Colon (tissue), 2 donors: ENCODE data around the gene NTRK3.

ENCODE experiments used
- FAIRE-seq: peaks from 2 replicates; lab custom pipeline; 2012; peaks lifted over from hg19 to GRCh38; lab: Jason Lieb, UNC
- donor health status: control.
- donor health status: control.

Gene NTRK3

GRCh38 chr15:88257311-88258092 is 963 bp upstream of the NTRK3 start:
- no peak for FAIRE-seq

DNA sequence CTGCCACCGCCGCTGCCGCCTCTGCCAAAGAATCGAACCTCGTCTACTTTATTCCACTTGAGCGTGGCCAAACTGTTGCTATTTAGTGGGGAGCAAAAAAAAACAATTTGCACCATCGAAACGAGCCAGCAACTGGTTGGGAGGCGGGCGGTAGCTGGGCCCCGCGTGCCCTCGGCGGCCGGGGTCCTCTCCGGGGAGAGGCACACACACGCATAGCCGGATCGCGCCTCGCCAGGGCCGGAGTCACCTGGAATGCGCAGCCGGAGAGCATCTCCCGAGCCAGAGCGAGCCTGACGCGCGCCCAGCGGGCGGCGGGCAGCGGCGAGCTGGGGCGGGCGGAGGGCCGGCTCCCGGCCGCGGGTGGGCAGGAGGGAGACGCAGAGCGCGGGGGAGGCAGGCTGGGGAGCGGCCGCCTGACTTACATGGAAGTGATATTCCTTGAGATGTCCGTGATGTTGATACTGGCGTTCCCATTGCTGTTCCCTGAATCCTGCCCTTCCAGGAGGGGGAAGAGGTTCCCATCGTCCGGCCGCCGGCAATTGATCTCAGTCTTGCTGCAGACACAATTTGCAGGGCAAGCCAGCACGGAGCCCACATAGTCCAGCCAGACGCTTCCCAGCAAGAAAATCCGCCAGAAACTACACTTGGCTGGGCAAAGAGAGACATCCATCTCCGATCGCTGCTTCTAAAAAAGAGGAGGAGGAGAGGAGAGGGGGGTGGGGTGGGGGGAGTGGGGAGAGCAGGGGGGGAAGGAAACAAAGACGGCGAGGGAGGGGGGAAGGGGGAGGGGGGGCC is 858 bp downstream of the NTRK3 start:
- no peak for FAIRE-seq

- no peak for FAIRE-seq
Measured at GRCh38 chr15:88255087-88255483, 1.5 kb downstream of the NTRK3 start.

DNA sequence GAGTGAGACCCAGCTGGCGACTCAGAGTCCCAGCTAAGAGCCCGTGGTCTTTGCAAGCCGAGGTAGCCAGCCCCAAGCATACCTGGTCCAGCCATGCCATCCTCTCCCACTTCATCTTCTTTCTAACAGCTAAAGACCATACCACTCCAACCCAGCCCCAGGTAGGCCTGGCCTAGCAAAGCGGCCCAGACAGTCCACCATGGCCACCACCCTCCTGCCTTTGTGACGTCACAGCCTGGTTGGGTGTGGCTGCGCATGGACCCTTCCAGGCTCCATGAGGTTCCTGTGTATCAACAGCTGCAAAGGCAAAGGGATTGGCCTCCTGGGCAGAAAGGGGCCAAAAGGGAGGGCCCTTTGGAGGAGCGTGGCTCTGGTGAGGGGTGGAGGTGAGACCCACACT is 4.1 kb downstream of the NTRK3 start:
- FAIRE-seq, result no peak

- FAIRE-seq, result no peak
Measured at GRCh38 chr15:88250826-88251225, 5.7 kb downstream of the NTRK3 start.

DNA sequence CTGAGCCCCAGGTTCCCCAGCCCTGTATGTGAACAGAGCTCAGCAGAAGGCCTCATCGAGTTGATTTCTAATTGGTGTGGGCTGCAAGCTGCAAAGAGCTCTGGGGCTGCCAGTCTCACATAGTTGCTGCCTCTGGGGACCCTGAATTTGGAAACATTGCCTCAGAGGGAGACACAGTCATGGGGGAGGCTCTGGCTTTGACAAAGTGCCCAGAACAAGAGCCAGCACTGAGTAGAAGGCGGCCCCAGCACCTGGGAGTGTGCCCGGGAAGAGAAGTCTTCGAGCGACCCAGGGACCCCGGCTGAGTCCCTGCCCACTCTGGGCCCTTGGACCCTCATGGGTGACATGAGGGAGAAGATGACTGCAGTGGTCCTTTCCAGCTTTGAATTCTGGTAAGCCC is 7.3 kb downstream of the NTRK3 start:
- FAIRE-seq, result no peak

DNA sequence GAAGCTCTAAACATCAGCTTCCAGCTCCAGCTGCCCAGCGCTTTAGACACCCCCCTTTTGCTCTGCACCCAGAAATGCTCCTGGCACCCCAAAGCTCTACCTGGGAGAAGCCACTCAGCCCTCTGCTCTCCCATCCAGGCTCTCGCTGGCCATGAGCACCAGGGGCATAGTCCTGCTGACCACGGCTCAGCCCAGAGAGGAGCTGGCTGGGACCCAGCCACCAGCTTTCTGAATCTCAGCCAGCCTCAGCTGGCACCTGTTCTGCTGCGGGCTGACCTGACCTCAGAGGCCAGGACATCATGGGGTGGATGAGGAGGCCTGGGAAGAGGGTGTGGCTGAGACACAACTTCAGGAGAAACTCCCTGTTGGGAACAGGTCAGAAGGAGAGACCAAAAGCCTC is 8.6 kb downstream of the NTRK3 start:
- no peak for FAIRE-seq

- FAIRE-seq, result no peak
Measured at GRCh38 chr15:88246666-88247446, 9.7 kb downstream of the NTRK3 start.

- no peak for FAIRE-seq
Measured at GRCh38 chr15:88246081-88246480, 10.5 kb downstream of the NTRK3 start.

DNA sequence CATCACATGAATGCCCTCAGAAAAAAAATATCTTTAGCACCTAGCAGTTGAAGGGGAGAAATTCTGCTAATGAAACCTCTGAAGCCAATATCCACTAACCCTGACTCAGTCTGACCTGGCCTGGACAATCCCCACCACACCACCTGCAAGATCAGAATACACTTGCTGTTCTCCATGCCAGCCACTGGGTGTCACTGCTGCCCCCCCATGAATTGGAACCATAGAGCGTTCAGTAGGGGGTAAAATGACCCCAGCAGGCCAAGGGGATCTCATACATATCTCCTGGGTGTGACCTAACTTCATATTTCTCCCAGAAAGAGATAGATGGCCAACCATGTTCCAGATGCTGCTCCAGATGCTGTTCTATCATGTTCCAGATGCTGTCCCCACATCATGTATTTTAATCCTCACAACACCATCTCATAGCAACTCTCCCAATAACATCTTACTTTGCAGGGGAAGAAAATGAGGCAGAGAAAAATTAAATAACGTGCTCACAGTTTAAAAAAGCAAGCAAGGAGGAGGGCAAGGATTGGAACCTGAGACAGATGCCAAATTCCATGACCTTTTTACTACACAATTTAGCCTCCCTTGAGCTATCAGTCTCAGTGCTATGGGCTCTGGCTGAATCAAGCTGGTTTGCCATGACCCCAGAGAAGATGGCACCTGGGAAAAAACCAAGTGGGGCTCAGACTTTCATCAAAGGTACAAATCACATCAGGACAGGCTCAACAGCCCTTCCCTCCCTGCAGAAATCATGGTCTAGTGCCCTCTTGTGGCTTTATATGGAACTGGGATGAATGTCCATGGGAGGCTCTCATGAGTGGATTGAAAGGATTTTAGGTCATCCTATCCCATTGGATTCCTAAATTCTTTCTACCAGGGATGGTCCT is 12.4 kb downstream of the NTRK3 start:
- no peak for FAIRE-seq

DNA sequence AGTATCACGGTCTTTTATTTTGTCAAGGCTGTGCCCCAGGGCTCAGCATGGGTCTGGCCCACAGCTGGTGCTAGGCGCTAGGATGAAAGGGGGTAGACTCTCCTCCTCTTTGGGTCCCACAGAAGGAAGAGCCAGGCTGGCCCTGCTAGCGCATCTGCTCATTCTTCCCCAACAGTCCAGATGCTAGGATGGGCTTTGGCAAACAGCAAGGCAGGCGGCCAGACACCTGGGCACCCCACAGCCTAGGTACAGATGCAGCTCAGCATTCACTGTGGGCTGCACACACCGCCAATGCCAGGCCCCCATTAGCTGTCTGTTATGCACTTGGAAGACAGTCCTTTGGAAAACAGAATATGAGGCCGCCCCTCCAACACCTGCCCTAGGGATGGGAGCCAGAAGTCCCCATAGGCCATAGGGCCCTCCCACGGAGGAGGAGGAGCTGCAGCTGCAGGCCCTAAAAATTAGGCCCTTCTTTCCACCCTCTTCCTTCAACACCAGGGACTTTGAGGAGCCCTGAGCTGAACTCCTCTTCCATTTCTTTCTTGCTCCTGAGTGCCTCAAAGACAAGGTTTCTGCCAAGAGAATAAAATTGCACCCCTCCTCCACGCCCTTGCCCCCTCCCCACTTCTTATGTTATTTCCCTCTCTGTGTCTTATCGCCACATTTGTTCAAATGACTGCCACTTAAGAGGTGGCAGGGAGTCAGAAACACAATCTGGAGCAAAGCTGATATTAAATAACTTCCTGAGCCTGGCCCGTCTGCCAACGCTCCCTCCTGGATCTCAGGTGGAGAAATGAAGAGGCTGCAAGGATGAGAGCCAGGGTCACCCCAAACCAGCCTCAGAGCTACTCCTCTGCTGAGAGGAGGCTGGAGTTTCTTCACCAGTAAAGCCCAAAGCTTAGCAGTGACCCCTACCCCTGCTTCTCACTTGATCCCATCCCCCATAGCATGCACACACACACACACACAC is 13.7 kb downstream of the NTRK3 start:
- FAIRE-seq, result no peak

GRCh38 chr15:88241461-88241860 is 15.1 kb downstream of the NTRK3 start:
- no peak for FAIRE-seq

DNA sequence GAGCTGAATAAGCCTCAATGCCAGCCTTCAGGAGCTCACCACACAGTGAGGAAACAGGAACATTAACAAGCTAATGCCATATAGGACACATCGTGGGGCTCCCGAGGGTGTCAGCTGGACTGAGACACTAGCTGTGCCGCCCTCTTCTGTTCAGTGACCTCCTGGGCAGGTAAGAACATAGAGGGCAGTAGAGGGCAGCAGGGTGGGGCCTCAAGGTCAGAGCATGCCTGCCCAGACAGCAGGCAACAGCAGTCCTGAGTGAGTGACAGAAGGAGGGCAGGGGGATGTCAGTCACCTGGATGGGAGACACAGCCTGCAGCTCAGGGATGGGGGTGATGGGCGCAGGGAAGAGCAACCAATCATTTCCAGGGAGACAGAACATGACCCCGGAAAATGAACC is 15.5 kb downstream of the NTRK3 start:
- no peak for FAIRE-seq

- no peak for FAIRE-seq
Measured at GRCh38 chr15:88239594-88239993, 16.9 kb downstream of the NTRK3 start.

DNA sequence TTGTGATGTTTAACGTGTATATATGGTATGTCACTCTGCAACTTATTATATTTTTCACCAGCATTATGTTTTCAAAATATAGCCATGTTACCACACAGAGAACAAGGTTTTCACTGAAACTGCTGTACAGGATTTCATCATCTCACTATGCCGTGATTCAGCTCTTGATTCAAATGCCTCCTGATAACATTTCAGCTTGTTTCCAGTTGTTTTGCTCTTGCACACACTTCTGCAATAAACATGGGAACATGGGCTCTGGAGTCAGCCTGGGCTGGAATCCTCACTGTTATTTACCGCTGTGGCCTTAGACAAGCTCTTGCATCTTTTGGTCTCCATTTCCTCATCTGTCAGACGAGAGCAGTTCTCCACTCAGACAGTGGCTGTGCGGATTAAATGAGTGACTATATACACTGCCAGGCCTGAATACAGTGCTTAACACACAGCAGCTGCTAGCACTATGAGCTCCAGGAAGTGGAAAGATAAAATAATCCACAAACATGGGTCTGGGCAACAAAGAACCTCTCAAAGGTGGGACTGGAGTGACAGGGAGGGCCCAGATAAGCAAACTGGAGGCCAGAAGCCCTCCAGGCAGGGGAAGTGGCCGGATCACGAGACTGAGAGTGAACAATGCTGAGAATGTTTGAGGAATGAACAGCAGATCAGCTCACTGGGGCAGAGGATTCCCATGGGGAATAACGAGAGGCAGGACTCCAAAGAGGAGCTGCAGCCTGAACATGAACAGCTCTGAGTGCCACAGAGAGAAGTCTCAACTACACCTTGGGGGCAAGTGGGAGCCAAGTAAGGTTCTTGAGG is 17.7 kb downstream of the NTRK3 start:
- FAIRE-seq, result no peak

GRCh38 chr15:88234711-88235110 is 21.8 kb downstream of the NTRK3 start:
- no peak for FAIRE-seq

DNA sequence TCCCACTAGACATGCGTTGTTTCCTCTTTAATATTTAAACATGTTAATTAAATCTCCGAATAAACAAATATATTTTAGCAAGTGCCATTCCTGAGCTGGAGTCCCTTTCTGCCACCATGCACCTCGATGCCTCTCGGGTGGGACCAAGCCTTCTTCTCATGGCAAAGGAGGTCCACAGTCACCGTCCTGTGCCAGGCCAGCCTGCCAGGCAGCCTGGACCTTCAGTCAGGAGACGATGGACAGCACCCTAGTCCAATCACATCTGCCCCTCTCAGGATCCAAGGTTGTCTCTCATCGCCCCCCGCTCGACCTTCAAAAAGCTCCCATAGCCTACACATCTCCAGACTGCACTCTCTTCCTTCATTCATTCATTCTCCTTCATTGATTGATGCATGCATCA is 22.6 kb downstream of the NTRK3 start:
- FAIRE-seq, result no peak

DNA sequence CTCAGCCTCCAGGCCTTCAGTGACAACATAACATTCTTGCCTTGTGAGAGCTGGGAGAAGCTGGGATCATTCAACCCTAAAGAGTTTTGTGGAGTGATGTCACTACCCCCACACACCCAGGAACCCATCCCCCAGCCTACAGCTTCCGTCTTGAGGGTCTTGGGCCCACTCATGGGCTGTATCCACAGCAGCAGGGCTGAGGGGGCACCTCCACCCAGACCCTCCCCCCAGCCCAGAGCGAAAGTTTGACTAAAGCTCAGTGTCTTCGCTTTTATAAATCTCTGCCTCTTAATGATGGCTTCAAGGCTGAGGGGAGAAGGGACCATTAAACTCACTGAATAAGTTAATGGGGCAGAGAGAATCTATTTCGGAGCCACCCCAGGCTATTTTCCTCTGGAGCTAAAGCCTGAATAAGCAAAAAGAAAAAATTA is 23.8 kb downstream of the NTRK3 start:
- FAIRE-seq, result no peak

- FAIRE-seq, result no peak
Measured at GRCh38 chr15:88231909-88232644, 24.5 kb downstream of the NTRK3 start.
